Colonic mucosa (tissue), 4 donors: Measurements from ENCODE around the gene CILP2. TPM values are rescaled to one million over a fixed set of nuclear protein-coding genes. Genes with fewer than 3 reads are reported as not detected.

ENCODE experiments used
- DNase-seq: peaks from one replicate; pipeline ENCODE4 v3.0.0-alpha.2; 2020
- H3K27ac ChIP-seq: fragments of 200-600 bp; one replicate; pipeline ENCODE4 v1.8.0; 2021
- H3K27me3 ChIP-seq: fragments of 200-600 bp; one replicate; pipeline ENCODE4 v1.8.0; 2021
- H3K36me3 ChIP-seq: fragments of 200-600 bp; one replicate; pipeline ENCODE4 v1.8.0; 2021
- H3K4me1 ChIP-seq: fragments of 200-600 bp; one replicate; pipeline ENCODE4 v1.8.0; 2021; ENCODE audit warnings: mild to moderate bottlenecking
- H3K4me3 ChIP-seq: fragments of 200-600 bp; one replicate; pipeline ENCODE4 v1.8.0; 2021
- H3K9ac ChIP-seq, 2 donors: one replicate each; pipeline ENCODE4 v1.7.0; 2013; ENCODE audit warnings: control low read depth in 2 of 2, low read depth in 2 of 2, low read length in 2 of 2
- H3K9me3 ChIP-seq: fragments of 200-600 bp; one replicate; pipeline ENCODE4 v1.8.0; 2021
- intact Hi-C: fragments of 100-400 bp; cut with DNase I; formaldehyde crosslinking; loops from one replicate; pipeline ENCODE4 v1.14.1; 2022
- total RNA-seq, 2 donors: library from RNA; stranded (reverse); fragmentation: NEBNext Ultra II Directional in 1 of 2; extraction: Animal tissue kit (Norgen Biotek cat#: 25700) in 1 of 2; gene quantifications; one replicate each; pipeline ENCODE4 v1.2.1, GENCODE V29; 2021
- TF ChIP-seq, protein P1 (sequence below): fragments of 200-600 bp; IDR thresholded peaks from one replicate; pipeline ENCODE4 v1.8.0; 2022; ENCODE audit warnings: antibody characterized with exemption, mild to moderate bottlenecking
- donor health status: healthy.
- donor health status: DM: no; HTN: no; CAD: no.
- donor health status: DM: no; HTN: no; CAD: no.

CILP2 gene
- total RNA-seq, 2 donors from 2014 or later = 0.05 to 0.35 TPM

DNA sequence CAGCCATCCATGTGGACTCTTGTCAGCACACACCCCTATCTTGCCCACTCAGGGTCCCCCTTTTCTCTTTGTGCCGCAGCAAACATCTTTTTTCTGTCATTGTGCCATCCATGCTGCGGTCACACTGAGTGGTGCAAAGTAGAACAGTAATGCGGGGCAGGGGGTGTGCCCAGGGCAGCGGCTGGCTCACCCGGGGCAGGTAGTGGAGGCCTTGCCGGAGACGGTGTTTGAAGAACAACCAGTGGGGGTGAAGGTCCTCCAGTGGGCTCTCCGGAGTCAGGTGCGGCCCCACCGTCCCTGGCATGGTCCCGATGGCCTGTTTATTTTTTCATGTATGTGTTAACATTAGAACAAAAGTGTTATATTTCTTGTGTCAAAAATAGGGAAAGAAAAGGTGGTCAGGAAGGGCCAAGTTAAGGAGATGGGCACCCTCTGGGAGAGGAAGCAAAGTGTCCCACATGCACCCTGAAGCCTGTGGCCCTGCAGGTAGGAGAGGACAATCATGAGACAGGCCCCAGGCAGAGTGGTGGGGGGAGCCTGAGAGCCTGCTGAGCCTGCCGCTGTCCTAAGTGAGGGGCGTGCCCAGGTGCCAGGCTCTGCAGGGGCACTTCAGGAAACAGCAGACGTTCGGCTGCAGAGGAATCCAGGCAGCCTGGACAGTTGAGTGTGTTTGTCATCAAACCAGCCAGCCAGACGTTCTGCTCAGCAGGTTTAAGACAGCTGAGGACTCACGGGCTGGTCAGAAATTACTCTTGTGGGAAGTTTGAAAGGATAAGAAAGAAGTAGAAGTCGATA is 35.1 kb upstream of the CILP2 start:
- intact Hi-C loops = no loop called here
- peaks cover 25% of the 10 kb centered on the region for H3K36me3 ChIP-seq
- no peak overlapping the region for H3K4me3 ChIP-seq
- no peak overlapping the region for H3K27ac ChIP-seq
- no peak overlapping the region for H3K9ac ChIP-seq
- TF ChIP-seq, protein P1, sequence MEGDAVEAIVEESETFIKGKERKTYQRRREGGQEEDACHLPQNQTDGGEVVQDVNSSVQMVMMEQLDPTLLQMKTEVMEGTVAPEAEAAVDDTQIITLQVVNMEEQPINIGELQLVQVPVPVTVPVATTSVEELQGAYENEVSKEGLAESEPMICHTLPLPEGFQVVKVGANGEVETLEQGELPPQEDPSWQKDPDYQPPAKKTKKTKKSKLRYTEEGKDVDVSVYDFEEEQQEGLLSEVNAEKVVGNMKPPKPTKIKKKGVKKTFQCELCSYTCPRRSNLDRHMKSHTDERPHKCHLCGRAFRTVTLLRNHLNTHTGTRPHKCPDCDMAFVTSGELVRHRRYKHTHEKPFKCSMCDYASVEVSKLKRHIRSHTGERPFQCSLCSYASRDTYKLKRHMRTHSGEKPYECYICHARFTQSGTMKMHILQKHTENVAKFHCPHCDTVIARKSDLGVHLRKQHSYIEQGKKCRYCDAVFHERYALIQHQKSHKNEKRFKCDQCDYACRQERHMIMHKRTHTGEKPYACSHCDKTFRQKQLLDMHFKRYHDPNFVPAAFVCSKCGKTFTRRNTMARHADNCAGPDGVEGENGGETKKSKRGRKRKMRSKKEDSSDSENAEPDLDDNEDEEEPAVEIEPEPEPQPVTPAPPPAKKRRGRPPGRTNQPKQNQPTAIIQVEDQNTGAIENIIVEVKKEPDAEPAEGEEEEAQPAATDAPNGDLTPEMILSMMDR = no peak
- no peak for DNase-seq
- no peaks in the 10 kb centered on the region for H3K4me1 ChIP-seq
- no peaks in the 10 kb centered on the region for H3K9me3 ChIP-seq
- no peaks in the 10 kb centered on the region for H3K27me3 ChIP-seq

DNA sequence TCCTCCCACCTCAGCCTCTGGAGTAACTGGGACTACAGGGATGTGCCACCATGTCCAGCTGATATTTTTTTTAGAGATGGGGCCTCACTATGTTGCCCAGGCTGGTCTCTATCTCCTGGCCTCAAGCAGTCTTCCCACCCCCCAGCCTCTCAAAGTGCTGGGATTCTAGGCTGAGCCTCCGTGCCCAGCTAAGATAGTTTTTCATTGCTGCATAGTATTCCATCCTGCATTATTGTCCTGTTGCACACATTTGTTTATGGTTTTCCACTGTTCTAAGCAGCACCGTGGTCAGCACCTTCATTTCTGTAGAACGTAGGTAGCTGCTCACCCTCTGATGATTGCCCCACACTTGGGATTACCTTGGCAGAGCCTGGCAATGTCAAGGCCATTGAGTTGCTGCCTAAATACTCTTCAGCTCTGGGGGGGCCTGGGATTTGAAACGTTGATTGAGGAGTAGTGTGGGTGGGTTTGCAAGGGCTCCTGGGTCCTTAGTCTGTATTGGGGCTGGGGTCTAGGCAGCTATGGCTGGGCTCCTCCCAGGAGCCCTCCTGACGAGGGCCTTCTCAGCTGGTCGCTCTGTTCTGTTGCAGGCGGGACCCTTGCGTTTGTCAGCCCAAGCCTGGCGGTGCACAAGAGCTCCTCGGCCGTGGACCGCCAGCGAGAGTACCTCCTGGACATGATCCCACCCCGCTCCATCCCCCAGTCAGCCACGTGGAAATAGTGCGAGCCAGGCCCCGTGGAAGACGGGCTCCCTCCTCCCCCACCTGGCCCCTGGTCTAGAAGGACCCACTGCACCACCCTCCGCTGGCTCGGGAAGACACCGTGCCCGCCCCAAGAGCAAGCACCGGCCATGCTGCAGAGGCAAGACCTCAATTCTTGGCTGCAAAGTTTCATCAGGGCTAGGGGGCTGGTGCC is 33.1 kb upstream of the CILP2 start:
- H3K36me3 ChIP-seq = peaks cover 21% of the 10 kb centered on the region
- TF ChIP-seq, protein P1 = no peak
- intact Hi-C loops = no loop called here

DNA sequence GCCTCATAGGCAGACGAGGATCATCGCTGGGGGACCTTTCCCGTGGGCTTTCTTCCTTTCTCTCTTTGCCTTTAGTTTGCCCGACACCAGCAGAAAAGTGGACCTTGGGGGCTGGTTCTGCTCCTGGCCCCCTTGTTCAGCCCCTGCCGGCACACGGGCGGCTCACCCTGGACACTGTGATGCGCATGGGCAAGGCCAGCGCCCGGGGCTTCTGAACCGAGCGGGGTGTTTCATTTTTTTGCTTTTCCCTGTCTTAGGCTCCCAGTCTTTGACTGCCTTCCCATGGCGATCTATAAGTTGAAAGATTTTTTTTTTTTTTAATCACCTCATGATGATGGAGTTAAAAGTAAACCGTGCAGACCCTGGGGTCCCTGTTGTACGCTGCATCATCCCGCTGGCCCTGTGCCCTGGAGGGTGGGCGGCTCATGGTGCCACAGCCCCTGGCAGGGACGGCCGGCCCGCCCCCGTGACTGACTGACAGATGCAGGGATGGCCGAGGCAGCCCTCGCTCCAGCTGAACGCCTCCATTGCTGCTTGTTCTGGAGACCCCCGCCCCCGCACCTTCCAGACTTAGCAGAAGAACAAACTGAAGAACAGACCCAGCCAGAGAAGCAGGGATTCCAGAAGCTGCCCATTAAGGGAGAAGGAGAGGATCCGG is 32.3 kb upstream of the CILP2 start:
- Histone ChIP-seq H3K9me3 (no peaks in the 10 kb centered on the region), H3K27me3 (no peaks in the 10 kb centered on the region), H3K9ac (no peak overlapping the region), H3K4me1 (no peaks in the 10 kb centered on the region), H3K4me3 (no peak overlapping the region), H3K27ac (no peak overlapping the region), H3K36me3 (peaks cover 16% of the 10 kb centered on the region)
- TF ChIP-seq, protein P1 = no peak
- DNase-seq = no peak
- intact Hi-C loops = no loop called here

More for the DNA sequence above, 33.1 kb upstream of the CILP2 start:
- Histone ChIP-seq H3K4me1 (no peaks in the 10 kb centered on the region), H3K4me3 (no peak overlapping the region), H3K9ac (no peak overlapping the region), H3K27ac (no peak overlapping the region), H3K9me3 (no peaks in the 10 kb centered on the region), H3K27me3 (no peaks in the 10 kb centered on the region)
- DNase-seq = no peak

DNA sequence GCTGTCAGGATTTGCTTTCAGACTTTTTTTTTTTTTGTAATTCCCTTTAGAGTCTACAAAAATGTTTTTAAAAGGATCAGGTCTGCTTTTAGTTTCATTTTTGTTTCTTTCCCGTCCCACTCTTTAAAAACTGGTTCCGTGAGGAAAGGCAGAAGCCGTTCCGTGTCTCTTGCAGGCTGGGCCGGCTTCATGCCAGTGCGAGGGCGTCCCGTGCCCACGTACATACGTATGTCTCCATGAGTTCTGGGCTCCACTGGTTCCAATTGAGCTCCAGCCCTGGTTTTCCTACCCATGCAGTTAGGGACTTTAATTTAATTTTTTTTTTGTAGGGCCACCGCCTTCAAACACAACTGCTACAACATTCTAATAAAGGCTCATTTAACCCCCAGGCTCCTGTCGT is 31.5 kb upstream of the CILP2 start:
- no peaks in the 10 kb centered on the region for H3K4me1 ChIP-seq
- intact Hi-C loops = no loop called here
- no peak overlapping the region for H3K27ac ChIP-seq
- TF ChIP-seq, protein P1 = no peak
- no peaks in the 10 kb centered on the region for H3K27me3 ChIP-seq
- peaks cover 8% of the 10 kb centered on the region for H3K36me3 ChIP-seq
- no peaks in the 10 kb centered on the region for H3K9me3 ChIP-seq
- DNase-seq = no peak
- H3K9ac ChIP-seq = no peak overlapping the region
- H3K4me3 ChIP-seq = no peak overlapping the region

DNA sequence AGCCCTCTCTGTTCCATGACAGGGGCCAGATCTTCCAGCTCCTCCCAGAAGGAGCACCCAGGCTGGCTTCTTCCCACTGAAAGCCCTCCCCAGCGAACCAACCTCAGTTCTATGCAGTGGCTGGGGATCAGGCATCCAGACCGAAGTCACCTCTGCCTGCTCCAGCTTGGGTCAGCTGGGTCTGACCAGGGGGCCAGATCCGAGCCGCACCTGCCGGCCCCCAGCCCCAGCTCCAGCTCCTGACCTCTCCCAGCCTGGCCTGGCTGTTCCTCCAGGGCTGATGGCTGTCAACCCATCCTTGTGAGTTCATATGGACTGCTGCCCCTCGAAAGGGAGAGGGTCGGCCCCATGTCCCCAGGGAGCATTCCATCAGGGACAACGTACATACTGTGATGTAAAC is 30.7 kb upstream of the CILP2 start:
- Histone ChIP-seq H3K9ac (no peak overlapping the region), H3K9me3 (no peaks in the 10 kb centered on the region), H3K4me1 (no peaks in the 10 kb centered on the region), H3K27ac (no peak overlapping the region), H3K4me3 (no peak overlapping the region), H3K36me3 (peaks cover 5% of the 10 kb centered on the region), H3K27me3 (no peaks in the 10 kb centered on the region)
- no peak for DNase-seq
- intact Hi-C loops = no loop called here
- TF ChIP-seq, protein P1 = no peak
